22Rv1 (cell line): ENCODE results near the gene FKBP1A.
A peak's percentile ranks its signal among the peaks of the same experiment; 100 is the strongest.

Experiments
- H3K27ac ChIP-seq: fragments of 450-650 bp; 2 replicates; pipeline ENCODE4 v1.5.1; 2017
- CTCF ChIP-seq: fragments of 450-650 bp; IDR thresholded peaks from 2 replicates; pipeline ENCODE4 v1.5.1; 2017; ENCODE audit warnings: mild to moderate bottlenecking
- ZFX ChIP-seq: fragments of 450-650 bp; IDR thresholded peaks from 2 replicates; pipeline ENCODE4 v1.6.1; 2017; ENCODE audit warnings: antibody characterized with exemption, borderline replicate concordance

The FKBP1A gene

GRCh38 chr20:1426231-1426849 is 33.5 kb upstream of the FKBP1A start:
- TF ChIP-seq CTCF: no peak
- no peak for TF ChIP-seq ZFX
- no peak overlapping the region for H3K27ac ChIP-seq

DNA sequence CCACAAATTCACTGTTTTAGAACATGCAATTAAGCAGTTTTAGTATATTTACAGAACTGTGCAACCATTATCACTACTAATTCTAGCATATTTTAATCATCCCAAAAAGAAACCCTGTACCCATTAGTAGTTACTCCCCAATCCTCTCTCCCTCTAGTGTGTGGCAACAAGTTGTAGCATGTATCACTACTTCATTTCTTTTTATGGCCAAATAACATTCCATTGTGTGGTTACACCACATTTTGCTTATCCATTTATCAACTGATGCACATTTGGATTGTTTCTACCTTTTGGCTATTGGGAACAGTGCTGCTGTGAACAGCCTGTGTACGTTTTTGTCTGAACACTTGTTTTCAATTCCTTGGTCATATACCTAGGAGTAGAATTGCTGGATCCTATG is 31.5 kb upstream of the FKBP1A start:
- no peak for TF ChIP-seq CTCF
- no peak for TF ChIP-seq ZFX
- H3K27ac ChIP-seq: no peak overlapping the region

- H3K27ac ChIP-seq: no peak overlapping the region
- peak; percentile 77 for TF ChIP-seq CTCF
- TF ChIP-seq ZFX: no peak
Observed at GRCh38 chr20:1423625-1424106, 30.8 kb upstream of the FKBP1A start.

GRCh38 chr20:1423206-1423605 is 30.4 kb upstream of the FKBP1A start:
- no peak overlapping the region for H3K27ac ChIP-seq
- TF ChIP-seq CTCF: no peak
- TF ChIP-seq ZFX: no peak

- H3K27ac ChIP-seq: no peak overlapping the region
- TF ChIP-seq CTCF (no peak), ZFX (no peak)
Observed at GRCh38 chr20:1422753-1423152, 29.9 kb upstream of the FKBP1A start.

- no peak overlapping the region for H3K27ac ChIP-seq
- TF ChIP-seq CTCF (no peak), ZFX (no peak)
Observed at GRCh38 chr20:1420066-1420465, 27.2 kb upstream of the FKBP1A start.

DNA sequence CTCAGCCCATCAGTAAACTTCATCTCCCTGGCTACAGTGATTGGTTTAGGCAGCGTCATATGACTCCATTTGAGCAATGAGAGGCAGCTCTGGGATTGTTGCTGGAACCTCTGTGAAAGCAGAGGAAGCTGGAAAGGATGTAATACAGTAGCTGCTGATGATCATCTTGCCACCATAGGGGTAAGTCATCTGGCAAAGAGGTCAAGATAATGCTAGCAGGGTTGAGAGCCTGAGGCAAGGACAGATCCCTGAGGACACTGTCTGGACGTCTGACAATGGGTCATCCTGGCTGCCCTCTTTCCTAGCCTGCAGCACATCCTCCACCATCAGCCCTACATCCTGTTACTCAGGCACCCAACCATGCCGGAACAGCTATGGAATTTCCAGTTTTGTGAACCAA is 25.5 kb upstream of the FKBP1A start:
- no peak overlapping the region for H3K27ac ChIP-seq
- TF ChIP-seq CTCF: no peak
- no peak for TF ChIP-seq ZFX
